CD4-positive, alpha-beta T cell treated with Interleukin-4 for 1 hour (primary cell): ENCODE data around the gene ADAMTS2.
A peak's percentile ranks its signal among the peaks of the same experiment; 100 is the strongest.

Experiments
- DNase-seq, 2 donors: peaks; one replicate each; pipeline ENCODE4 v3.0.0-alpha.2; 2020 to 2022

The ADAMTS2 gene

DNA sequence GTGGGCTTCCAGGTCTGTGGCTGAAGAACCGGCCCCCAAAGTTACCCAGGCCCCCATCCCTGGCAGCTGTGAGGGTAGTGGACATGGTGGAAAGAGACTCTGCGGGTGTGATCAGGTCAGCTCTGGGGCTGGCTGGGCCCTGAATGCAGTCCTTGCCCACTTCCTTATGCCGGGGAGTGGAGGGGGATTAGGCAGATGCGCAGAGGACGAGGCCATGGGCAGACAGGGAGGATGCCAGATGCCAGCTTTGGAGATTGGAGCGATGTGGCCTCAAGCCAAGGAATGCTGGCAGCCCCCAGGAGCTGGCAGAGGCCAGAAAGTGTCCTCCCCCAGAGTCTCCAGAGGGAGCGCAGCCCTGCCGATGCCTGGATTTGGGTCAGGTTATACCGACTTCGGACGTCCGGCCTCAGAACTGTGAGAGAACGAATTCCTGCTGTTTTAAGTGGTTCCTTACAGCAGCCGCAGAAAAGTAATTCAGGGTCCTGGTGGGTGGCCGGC, 69.8 kb downstream of the ADAMTS2 start:
- no peak for DNase-seq

DNA sequence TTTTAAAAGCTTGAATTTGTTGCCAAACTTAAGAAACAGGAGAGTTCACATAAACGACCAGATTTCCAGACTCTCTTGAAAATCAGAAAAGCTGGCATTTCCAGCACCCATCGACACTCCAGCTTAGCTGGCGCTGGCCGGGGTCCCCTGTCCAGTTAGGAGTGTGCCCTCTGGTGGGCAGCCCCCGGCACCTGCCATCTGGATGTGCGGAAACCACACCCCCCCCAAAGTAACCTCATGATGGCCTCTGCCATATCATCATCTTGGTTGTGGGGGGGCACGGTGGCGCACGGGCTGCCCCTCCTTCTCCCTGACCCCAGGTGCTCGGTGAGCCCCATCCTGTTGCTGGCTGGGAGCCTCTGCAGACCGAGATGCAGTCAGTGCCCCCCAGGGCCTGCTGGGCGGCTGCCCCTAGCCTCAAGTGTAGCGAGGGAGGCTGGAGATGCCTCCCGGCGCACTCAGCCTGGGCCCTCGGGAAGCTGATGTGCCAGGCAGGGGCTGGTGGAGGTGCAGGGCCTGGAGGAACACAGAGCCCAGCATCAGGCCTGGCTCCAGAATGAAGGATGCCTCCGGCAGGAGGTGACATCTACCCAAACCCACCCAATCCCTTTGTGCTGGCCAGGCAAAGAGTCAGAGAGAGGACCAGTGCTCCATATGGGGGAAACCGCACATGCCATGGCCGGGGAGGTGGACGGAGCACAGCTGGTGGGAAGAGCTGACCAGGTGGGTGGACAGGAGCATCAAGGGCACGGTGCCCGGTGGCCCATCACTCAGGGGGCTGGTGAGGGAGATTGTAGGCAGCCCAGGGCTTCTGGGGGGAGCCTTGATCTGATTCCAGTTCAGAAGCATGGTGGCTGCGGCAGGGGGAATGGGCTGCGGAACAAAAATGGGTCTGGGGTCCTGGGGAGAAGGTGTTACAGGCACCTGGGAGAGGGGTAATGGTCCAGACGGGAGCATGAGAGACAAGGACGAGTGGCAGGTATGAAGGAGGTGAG, 70.6 kb downstream of the ADAMTS2 start:
- DNase-seq, result no peak

- DNase-seq, result no peak
Measured at GRCh38 chr5:179273441-179274145, 71.7 kb downstream of the ADAMTS2 start.

DNA sequence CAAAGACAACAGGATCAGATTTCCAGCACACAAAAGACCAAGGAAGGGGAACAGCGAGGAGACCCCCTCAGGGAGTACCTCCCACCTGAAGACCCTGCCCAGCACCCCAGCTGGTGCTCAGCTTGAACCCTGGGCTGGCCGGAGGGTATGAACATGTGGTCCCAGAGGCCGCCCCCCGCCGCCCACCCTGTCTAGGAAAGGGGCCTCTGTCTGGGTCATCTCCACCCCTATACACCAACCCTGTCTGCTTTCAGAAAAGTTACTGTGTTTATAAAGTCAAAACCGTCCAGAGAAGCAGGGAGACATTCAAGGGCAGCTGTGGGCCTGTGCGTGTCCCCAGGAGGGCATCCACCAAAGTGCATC, 72.2 kb downstream of the ADAMTS2 start:
- no peak for DNase-seq

DNA sequence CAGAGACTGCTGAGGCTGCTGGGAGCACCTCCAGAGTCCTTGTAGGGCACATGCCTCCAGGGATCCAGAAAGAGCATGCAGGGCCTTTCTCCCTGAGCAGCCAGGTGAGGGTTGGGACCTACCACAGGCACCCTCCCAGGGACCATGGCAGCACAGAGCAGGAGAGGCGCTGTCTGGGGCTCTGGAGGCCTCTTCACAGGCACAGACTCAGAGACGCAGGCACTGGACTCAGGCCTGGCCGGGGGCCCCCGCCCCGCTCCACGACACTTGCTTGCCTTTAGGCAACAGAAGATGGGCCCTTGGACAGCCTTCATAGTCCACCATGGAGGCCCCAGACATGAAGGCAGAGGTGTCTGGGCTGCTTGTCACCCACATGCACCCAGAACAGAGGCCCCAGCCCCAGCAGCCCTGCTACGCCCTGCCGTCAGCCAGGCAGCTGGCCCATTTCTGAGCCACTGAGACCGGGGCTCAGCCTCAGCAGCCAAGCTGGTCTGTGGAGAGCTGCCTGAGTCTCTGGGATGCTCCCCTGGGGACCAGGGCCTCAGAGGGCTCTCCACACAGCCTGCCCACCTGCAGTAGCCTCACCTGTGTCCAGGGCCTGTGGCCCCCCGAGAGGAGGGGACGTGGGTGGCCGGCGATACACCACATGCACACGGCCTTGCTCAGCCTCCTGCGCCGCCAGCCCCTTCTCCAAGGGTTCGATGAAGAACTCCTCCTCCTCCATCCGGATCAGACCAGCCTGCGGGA, 72.8 kb downstream of the ADAMTS2 start:
- no peak for DNase-seq

DNA sequence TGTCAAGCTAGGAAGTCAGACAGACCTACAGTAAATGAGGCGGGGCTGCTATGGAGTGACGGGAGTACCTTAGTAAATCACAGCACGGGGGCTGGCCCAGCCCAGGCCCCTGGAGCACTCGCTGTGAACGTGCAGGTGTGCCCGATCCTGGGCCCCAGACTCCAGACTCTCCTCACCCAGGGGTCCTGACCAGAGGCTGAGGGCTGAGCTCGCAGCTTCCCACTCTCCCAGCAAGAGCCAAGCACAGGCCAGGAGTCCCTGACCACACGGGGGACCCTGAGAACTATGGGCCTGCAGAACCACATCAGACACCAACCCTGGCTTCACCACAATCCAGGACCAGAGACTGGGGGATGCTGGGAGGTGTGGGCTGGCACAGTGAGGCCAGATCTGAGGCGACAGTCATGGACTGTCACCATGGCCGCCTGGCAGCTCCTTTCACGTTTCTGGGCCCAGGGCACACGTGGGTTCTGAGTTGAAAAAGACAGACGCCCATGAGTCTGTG, 73.4 kb downstream of the ADAMTS2 start:
- DNase-seq, result no peak

DNA sequence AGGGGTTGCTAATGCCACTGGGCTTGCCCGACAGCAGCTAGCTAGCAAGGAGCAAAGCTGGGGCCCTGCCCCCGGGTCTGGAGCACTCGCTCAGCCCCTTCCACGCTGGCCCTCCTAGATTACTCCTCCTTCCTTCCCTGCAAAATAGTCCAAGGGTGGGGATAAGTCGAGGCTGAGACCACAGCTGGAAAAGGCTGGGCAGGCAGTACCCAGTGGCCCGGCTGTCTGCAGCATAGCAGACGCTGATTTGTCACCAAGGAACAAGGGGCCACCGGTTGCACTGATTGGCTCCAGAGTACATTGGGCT, 73.9 kb downstream of the ADAMTS2 start:
- DNase-seq, result no peak

- no peak for DNase-seq
Measured at GRCh38 chr5:179270581-179271427, 74.5 kb downstream of the ADAMTS2 start.

DNA sequence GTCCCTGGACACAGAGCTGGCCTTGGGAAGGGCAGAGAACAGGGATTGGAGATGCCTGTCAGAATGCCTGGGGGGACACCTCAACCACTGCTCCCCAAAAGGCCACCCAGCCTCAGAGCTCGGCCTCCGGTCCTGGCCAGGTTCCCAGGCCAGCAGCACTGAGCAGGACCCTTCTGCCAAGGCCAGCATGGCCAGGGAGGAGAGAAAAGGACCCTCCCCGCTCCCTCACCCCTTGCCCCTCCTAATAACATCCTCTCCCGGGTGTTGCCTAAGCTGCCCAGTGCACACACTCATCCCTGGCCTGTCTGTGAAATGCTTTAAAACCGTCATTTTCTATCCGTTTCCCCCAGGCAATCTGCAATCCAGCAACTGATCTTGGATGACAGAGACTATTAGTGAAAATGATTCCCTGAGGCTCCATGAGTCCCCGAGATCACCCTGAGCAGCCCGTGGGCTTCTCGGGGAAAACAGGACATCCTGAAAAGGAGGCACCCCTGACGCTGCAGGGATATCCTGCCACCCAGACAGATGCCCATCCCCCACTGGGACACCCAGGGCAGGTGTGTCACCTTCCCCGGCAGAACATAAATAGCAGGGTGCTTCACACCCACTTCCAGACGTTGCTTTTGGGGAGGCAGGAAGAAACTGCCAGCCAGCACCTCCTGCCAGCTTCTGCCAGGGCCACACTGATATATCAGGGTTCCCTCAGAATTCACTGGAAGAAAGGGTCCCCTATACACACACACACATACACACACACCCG, 75.3 kb downstream of the ADAMTS2 start:
- peak in 1 of 2 donors; percentile 9 for DNase-seq

DNA sequence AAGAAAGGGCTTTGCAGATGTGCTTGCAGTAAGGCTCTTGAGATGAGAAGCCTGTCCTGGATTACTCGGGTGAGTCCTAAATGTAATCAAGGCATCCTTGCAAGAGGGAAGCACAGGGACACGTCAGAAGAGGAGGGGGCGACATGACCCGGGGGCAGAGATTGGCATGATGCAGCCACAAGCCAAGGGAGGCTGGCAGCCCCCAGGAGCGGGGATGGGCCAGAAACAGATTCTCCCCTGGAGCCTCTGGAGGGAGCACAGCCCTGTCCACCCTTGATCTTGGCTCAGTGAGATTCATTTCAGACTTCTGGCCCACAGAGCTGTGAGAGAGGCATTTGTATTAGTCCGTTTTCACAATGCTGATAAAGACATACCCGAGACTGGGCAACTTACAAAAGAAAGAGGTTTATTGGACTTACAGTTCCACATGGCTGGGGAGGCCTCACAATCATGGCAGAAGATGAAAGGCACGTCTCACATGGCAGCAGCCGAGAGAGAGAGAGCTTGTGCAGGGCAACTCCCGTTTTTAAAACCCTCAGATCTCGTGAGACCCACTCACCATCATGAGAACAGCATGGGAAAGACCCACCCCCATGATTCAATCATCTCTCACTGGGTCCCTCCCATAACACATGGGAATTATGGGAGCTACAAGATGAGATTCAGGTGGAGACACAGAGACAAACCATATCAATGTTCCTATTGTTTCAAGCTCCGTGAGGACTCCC, 76.1 kb downstream of the ADAMTS2 start:
- no peak for DNase-seq

- peak in 1 of 2 donors; percentile 5 for DNase-seq
Measured at GRCh38 chr5:179268399-179268952, 76.8 kb downstream of the ADAMTS2 start.

DNA sequence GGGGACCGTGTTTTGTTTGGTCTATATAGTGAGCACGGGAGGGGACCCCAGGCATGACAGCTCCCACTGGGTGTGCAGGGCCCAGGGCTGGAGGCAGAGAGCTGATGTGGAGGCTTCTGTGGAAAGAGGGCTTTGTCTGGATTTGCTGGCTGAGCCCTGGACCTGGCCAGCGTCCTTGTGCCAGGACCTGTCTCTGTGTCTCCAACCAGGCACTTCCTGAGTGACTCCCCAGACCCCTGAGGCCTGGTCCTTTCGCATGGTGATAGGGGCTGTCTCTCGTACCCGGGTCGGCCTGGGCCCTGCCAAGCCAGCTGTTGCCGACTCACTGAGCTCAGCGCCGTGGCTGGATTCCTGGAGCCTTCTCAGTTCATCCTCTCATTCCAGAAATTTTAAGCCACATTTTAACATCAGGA, 77.6 kb downstream of the ADAMTS2 start:
- DNase-seq, result peak in 1 of 2 donors; percentile 4

DNA sequence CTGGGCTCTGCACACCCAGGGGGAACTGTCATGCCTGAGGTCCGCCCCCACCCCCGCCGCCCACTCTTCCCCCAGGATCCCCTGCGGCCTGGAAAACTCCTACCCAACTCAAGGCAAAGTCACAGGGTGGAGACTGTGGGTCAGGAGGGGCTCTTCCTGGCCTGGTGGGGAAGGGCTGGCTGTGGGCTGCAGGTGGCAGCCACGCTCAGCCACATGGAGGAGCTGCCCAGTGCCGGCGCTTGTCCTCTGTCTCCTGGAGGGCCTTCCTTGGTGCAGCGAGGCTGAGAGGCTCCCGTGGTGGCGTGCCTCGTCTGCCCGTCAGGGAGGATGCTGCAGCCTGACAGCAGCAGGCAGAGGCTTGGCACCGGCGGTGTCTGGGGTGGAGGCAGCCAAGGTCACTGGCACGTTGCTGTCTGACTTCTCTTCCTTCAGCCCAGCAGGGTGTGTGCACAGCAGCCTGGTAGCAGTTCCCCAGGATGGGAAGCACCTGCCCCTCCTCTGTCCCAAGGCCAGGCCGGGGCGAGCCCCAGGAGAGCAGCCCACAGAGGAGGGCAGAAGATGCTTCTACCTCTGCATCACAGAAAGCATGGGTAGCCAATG, 78.1 kb downstream of the ADAMTS2 start:
- peak in 1 of 2 donors; percentile 7 for DNase-seq

DNA sequence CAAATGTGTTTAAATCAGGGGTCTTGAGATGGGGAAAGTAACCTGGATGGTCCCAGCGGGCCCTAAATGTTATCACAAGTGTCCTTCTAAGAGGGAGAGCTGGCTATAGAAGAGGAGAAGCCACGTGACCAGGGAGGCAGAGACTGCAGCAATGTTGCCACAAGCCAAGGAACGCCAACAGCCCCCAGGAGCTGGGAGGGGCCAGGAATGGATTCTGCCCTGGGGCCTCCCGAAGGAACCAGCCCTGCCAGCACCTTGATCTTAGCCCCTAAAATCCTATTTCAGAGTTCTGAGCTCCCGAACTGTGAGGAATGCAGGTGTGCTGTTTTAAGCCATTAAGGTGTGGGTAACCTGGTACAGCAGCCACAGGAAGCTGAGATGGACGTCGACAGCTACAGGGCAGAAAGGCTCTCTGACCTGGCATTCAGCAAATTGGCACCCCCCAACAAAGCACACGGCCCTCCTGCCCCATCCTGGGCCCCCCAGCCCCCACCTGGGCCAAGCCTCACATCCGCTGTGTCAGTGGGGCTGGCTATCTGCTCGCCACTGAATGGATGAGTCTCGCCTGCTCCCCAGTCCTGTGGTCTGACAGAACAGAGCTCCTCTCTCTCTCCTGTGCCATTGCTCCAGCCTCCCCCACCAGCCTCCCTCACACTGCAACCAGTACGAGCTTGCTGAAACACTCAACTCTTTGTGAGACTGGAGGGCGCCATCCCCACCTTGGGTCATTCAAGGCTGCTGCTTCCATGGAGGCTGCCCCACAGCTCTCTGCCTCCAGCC, 78.8 kb downstream of the ADAMTS2 start:
- peak in 1 of 2 donors; percentile 9 for DNase-seq

- no peak for DNase-seq
Measured at GRCh38 chr5:179265514-179266290, 79.6 kb downstream of the ADAMTS2 start.

GRCh38 chr5:179264783-179265513, 80.3 kb downstream of the ADAMTS2 start:
- peak in 1 of 2 donors; percentile 8 for DNase-seq

- DNase-seq, result peak in 1 of 2 donors; percentile 7
Measured at GRCh38 chr5:179264053-179264782, 81.0 kb downstream of the ADAMTS2 start.
